GM10266 (cell line): ENCODE results near the gene SOCS1.

Experiments used
- DNase-seq: peaks from one replicate; pipeline ENCODE4 v3.0.0; 2012; ENCODE audit errors: extremely low spot score
- TF ChIP-seq, protein P1 (sequence below): IDR thresholded peaks from 2 replicates; pipeline ENCODE4 v1.5.1; 2012; ENCODE audit warnings: mild to moderate bottlenecking, low read depth; ENCODE audit not compliant: control insufficient read depth, insufficient read depth; ENCODE audit errors: missing control alignments

SOCS1 gene

DNA sequence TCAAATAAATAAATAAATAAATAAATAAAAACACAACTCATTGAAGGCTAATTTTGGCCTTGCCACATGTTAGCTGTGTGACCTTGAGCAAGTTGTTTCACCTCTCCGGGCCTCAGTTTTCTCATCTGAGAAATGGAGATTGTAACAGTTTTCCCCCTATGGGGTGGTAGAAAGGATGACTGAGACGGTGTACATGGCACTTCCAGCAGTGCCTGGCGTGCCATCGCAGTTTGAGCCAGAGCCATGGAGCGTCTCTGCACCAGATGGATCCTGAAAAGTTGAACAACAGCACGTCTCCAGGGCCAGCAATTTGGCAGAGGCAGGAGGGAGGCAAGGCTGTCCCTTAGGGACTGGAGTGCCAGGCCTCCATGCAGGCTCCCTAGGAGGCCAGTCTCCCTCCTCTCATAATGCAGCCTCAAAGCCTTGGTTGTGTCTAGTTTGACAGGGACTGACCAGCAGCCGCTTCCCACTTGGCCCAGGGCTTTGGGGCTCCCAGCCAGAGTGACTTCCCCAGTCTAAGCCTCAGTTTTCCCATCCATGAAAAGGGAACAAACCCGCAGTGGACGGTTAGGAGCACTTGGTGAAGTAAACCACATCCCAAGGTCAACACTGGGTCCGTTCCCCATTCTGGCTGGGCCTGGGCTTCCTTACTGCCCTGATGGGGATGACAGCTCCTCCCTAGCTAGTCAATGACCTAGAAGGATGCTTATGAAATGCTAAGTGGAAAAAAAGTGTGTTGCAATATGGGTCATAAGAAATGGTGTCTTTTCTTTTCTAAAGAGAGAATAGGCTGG, 19.3 kb downstream of the SOCS1 start:
- no peak for DNase-seq

DNA sequence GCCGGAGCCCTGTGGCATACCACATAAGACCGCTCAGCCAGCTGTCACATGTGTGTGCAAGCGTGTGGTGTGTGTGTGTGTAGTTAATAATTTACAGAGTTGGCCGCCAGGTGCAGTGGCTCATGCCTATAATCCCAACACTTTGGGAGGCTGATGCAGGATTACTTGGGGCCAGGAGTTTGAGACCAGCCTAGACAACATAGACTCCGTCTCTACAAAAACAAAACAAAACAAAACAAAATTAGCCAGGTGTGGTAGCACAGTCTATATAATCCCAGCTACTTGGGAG, 20.4 kb downstream of the SOCS1 start:
- TF ChIP-seq, protein P1, sequence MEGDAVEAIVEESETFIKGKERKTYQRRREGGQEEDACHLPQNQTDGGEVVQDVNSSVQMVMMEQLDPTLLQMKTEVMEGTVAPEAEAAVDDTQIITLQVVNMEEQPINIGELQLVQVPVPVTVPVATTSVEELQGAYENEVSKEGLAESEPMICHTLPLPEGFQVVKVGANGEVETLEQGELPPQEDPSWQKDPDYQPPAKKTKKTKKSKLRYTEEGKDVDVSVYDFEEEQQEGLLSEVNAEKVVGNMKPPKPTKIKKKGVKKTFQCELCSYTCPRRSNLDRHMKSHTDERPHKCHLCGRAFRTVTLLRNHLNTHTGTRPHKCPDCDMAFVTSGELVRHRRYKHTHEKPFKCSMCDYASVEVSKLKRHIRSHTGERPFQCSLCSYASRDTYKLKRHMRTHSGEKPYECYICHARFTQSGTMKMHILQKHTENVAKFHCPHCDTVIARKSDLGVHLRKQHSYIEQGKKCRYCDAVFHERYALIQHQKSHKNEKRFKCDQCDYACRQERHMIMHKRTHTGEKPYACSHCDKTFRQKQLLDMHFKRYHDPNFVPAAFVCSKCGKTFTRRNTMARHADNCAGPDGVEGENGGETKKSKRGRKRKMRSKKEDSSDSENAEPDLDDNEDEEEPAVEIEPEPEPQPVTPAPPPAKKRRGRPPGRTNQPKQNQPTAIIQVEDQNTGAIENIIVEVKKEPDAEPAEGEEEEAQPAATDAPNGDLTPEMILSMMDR, result no peak
- no peak for DNase-seq

More for the DNA sequence above, 19.3 kb downstream of the SOCS1 start:
- TF ChIP-seq, protein P1, result no peak

DNA sequence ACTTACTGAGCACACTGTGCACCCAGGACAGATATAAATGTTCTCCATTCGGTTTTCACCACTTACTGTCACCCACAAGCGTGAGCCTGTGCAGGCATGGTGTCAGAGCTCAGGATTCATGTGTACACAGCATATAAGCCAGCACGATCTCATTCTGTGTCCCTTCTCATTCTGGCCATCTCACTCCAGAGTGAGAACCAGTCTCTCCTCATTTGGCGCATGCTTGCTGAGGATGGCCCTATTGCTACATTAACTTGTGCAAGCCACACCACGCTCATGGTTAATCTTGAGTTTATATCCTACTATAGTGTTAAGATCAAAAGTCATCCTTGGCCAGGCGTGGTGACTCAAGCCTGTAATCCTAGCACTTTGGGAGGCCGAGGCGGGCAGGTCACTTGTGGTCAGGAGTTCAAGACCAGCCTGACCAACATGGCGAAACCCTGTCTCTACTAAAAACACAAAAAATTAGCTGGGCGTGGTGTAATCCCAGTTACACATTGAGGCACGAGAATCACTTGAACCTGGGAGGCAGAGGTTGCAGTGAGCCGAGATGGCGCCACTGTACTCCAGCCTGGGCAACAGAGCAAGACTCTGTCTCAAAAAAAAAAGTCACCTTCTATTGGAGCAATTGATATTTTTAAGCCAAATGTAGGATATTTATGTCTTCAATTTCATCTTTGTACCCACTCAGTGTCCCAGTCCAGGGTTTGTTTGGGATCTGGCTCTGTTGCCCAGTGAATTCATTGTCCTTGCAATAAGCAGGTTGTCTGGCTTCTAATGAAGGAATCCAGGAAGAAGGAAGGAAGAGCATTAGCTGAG, 20.9 kb downstream of the SOCS1 start:
- DNase-seq, result no peak
- TF ChIP-seq, protein P1, result no peak

DNA sequence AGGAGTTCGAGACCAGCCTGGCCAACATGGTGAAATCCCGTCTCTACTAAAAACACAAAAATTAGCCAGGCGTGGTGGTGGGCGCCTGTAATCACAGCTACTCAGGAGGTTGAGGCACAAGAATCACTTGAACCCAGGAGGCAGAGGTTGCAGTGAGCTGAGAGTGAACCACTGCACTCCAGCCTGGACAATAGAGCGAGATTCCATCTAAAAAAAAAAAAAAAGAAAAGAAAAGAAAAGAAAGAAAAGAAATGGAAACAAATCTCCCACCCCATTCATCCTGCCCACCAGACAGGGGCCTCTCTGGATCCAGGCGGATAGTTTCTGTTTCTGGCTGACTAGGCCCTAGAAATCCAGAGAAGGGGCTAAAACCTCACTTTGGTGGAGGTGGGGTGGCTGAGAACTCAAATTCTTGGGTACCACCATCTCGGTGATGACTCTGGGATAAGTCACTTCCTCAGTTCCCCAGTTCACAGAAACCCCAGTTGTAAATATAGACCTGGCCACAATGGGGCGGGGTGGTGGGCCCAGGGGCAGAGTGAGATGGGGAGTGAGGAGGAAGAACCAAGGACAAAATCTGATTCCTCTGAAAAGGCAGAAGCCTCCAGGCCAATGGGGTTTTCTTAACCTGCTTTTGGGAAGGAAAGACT, 22.2 kb downstream of the SOCS1 start:
- no peak for DNase-seq
- TF ChIP-seq, protein P1, result no peak

DNA sequence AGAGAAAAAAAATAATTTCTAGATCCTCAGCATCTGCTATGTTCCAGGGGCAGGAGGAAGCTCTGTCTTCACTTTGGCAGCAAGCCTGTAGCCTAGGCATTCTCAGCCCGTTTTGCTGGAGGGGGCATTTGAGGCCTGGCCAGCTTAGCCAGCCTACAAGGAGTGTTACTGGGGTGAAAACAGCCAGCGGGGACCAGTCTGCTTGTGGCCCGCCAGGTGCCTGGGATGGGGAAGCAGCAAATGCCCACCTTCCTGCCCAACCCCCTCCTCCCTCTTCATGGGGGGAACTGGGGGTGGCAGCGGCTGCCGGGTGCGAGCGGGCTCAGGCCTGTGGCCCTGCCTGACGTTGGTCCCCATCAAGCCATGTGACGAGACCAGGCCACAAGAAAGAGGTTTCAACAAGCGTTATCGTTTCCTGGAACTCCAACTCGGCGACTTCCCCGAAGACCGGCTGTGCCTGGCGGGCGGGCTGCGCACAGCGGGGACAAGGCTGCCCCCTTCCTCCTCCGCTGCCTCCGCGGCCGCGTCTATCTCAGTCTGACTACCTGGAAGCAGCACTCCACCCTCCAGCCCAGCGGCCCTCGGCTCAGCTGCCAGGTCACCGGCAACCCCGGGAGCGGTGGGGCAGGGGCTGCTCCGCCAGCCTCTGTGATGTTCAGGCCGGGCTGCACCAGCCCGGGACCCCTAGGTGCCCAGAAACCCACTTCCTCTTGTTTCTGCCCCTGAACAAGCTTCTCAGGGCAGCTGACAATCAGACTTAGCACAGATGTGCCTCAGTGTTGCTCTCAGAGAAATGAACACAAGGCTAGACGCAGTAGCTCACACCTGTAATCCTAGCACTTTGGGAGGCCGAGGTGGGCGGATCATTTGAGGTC, 22.9 kb downstream of the SOCS1 start:
- peak; percentile 71 for DNase-seq
- TF ChIP-seq, protein P1, result peak; percentile 5

DNA sequence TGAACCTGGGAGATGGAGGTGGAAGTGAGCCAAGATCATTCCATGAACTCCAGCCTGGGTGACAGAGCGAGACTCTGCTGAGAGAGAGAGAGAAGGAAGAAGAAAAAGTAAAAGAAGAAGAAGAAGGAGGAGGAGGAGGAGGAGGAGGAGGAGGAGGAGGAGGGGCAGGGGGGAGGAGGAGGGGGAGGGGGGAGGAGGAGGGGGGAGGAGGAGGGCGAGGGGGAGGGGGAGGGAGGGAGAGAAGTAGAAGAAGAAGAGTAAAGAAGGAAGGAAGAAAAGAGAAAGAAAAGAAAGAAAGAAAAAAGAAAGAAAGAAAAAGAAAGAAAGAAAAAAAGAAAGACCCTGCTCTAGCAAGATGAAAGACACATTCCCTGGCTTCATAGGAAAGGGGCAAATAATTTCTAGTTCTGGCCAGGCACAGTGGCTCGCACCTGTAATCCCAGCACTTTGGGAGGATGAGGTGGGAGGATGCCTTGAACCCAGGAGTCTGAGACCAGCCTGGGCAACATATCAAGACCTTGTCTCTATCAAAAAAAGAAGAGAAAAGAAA, 23.6 kb downstream of the SOCS1 start:
- TF ChIP-seq, protein P1, result no peak
- no peak for DNase-seq
